Kidney epithelial cell (primary cell): ENCODE results near the gene SYS1. TPM values are rescaled to one million over a fixed set of nuclear protein-coding genes. Genes with fewer than 3 reads are reported as not detected.

Experiments used
- DNase-seq: peaks from one replicate; pipeline ENCODE4 v3.0.0-alpha.2; 2010; ENCODE audit warnings: low read depth
- H3K27me3 ChIP-seq: 2 replicates; pipeline ENCODE4 v1.6.0; 2011; ENCODE audit warnings: low read length; ENCODE audit not compliant: control insufficient read depth, insufficient read depth
- H3K36me3 ChIP-seq: 2 replicates; pipeline ENCODE4 v1.5.1; 2011; ENCODE audit warnings: low read length; ENCODE audit not compliant: control insufficient read depth, insufficient read depth
- H3K4me3 ChIP-seq: 2 replicates; pipeline ENCODE4 v1.5.1; 2011; ENCODE audit warnings: low read depth, mild to moderate bottlenecking, control low read depth, low read length
- total RNA-seq: library from RNA; depleted of rRNA; stranded (reverse); fragments of >200 nt; gene quantifications from 2 replicates; pipeline ENCODE4 v1.2.3, GENCODE V29; 2015
- TF ChIP-seq, protein P1 (sequence below): IDR thresholded peaks from 2 replicates; pipeline ENCODE4 v1.5.1; 2011; ENCODE audit warnings: mild to moderate bottlenecking, moderate library complexity, low read length, control low read depth, inconsistent platforms; ENCODE audit not compliant: insufficient read depth, poor library complexity, severe bottlenecking

Gene SYS1
- total RNA-seq, 1 donor from 2014 or later, result 54.3 TPM

DNA sequence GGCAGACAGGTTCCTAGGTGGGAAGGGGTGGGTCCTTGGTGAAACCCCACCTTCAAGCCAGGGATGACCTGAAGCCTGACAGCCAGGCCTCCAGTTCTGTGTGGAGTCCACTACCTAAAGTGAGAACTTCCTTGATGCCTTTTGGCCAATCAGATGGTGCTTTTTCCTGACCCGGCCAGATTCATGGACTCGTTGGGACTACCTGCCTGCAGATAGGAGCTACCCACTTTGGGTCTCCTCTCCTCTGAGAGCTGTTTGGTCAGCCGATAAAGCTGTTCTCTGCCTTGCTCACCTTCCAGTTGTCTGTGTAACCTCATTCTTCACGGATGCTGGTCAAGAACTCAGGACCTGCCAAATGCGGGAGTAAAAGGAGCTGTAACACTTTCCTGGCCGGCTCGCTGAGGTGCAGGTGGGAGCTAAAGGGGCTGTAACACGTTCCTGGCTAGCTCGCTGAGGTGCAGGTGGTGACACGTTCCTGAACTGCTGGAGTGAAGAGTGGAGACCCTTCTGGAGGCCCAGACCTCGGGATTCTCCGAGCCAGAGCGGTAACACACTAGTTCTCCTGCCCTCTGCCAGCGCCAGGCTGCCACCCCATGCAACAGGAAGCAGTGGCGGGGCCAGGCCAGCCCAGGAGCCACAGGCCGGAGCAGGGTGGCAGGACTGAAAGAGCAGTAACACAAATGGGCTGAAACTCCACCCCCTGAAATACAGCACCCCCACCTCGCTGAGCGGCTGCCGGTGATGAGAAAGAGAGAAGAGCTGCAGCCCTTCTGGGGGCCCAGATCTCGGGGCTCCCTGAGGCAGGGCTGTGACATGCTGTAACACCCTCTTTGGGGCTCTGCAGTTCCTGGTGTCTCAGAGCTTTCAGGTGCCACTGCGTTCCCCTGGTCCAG lies 31.5 kb downstream of the SYS1 start:
- Histone ChIP-seq H3K27me3 (no peaks in the 10 kb centered on the region), H3K36me3 (no peaks in the 10 kb centered on the region), H3K4me3 (no peak overlapping the region)
- TF ChIP-seq, protein P1, sequence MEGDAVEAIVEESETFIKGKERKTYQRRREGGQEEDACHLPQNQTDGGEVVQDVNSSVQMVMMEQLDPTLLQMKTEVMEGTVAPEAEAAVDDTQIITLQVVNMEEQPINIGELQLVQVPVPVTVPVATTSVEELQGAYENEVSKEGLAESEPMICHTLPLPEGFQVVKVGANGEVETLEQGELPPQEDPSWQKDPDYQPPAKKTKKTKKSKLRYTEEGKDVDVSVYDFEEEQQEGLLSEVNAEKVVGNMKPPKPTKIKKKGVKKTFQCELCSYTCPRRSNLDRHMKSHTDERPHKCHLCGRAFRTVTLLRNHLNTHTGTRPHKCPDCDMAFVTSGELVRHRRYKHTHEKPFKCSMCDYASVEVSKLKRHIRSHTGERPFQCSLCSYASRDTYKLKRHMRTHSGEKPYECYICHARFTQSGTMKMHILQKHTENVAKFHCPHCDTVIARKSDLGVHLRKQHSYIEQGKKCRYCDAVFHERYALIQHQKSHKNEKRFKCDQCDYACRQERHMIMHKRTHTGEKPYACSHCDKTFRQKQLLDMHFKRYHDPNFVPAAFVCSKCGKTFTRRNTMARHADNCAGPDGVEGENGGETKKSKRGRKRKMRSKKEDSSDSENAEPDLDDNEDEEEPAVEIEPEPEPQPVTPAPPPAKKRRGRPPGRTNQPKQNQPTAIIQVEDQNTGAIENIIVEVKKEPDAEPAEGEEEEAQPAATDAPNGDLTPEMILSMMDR, result no peak
- DNase-seq, result no peak

DNA sequence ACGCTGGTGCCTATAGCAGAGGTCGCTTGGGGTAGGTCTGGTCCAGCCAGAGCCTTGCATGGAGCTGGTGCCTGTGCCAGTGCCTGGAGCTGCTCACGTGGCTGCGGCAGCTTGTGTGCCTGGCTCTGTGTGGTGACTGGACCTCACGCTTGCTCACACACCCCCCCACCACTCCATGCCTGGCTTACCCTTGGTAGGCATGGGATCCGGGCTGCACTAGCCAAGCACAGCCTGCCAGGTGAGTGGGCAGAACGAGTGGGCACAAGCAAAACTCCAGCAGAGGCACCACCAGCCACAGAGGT lies 32.1 kb downstream of the SYS1 start:
- Histone ChIP-seq H3K27me3 (no peaks in the 10 kb centered on the region), H3K36me3 (no peaks in the 10 kb centered on the region), H3K4me3 (no peak overlapping the region)
- TF ChIP-seq, protein P1, result no peak
- DNase-seq, result no peak

DNA sequence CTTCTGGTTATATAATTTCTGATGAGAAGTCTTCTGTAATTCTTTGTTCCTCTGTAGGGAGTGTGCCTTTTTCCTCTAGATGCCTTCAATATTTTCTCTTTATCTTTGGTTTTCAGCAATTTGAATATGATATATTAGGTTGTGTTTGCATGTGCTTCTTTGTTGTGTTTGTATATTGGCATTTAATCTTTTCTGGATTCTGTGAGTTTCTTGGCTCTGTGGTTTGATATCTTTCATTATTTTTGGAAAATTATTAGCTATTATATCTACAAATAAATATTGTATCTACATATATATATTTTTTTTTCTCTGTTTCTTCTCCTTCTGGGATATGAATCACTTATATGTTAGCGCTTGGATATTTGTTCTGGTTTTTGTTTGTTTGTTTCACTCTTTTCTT lies 36.1 kb downstream of the SYS1 start:
- H3K36me3 ChIP-seq, result no peaks in the 10 kb centered on the region
- no peak for DNase-seq
- H3K27me3 ChIP-seq, result no peaks in the 10 kb centered on the region
- TF ChIP-seq, protein P1, result no peak
- no peak overlapping the region for H3K4me3 ChIP-seq

DNA sequence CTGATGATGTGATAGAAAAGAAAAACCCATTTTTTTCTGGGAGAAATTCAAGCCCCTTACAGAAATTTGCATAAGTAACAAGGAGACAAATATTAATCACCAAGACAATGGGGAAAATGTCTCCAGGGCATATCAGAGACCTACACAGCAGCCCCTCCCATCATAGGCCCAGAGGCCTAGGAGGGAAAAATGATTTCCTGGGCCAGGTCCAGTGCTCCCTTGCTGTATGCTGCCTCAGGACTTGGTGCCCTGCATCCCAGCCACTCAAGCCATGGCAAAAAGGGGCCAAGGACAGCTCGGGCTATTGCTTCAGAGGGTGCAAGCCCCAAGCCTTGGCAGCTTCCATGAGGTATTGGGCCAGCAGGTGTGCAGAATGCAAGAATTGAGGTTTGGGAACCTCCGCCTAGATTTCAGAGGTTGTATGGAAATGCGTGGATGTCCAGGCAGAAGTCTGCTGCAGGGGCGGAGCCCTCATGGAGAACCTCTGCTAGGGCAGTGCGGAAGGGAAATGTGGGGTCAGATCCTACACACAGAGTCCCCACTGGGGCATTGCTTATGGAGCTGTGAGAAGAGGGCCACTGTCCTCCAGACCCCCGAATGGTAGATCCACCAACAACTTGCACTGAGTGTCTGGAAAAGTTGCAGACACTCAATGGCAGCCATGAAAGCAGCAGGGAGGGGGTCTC lies 37.5 kb downstream of the SYS1 start:
- TF ChIP-seq, protein P1, result no peak
- Histone ChIP-seq H3K36me3 (no peaks in the 10 kb centered on the region), H3K4me3 (no peak overlapping the region), H3K27me3 (no peaks in the 10 kb centered on the region)
- DNase-seq, result no peak

DNA sequence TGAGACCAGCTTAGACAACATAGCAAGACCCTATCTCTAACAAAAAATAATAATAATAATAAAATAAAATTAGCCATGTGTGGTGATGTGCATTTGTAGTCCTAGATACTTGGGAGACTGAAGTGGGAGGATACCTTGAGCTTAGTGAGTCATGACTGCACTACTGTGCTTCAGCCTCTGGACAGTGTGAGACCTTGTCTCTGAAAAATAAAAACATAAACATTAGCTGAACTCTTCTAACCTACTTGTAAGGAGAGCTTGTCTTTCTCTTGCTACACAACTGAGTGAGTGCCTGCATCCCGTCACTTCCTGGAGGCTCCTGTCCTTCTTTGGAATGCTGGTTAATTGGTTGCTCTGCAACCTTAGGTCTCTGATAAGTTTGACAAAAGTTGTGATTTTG lies 40.0 kb downstream of the SYS1 start:
- no peaks in the 10 kb centered on the region for H3K27me3 ChIP-seq
- H3K36me3 ChIP-seq, result no peaks in the 10 kb centered on the region
- TF ChIP-seq, protein P1, result no peak
- H3K4me3 ChIP-seq, result no peak overlapping the region
- no peak for DNase-seq
